Esophagus (tissue), 2 donors: ENCODE results near the gene ERCC3. TPM values are rescaled to one million over a fixed set of nuclear protein-coding genes. Genes with fewer than 3 reads are reported as not detected.
A peak's percentile ranks its signal among the peaks of the same experiment; 100 is the strongest.
"Not testable (repeated sequence)": the region's sequence is repeated elsewhere in the genome, so short reads cannot be mapped to it uniquely, and the experiment has no call there.

Experiments used
- H3K27ac ChIP-seq, 2 donors: one replicate each; pipeline ENCODE4 v1.5.1; 2013; ENCODE audit warnings: low read depth in 2 of 2, mild to moderate bottlenecking in 2 of 2, inconsistent platforms in 1 of 2, low read length in 1 of 2, moderate library complexity in 1 of 2
- H3K27me3 ChIP-seq, 2 donors: one replicate each; pipeline ENCODE4 v1.6.1; 2013; ENCODE audit warnings: low read length in 2 of 2, control low read depth in 1 of 2, mild to moderate bottlenecking in 1 of 2; ENCODE audit not compliant: insufficient read depth in 2 of 2, control insufficient read depth in 1 of 2
- H3K36me3 ChIP-seq, 2 donors: one replicate each; pipeline ENCODE4 v1.6.1; 2013; ENCODE audit warnings: low read length in 1 of 2; ENCODE audit not compliant: control insufficient read depth in 2 of 2, insufficient read depth in 2 of 2
- H3K4me1 ChIP-seq, 2 donors: one replicate each; pipeline ENCODE4 v1.6.1; 2013; ENCODE audit warnings: low read length in 1 of 2; ENCODE audit not compliant: control insufficient read depth in 2 of 2, insufficient read depth in 2 of 2
- H3K4me3 ChIP-seq, 2 donors: one replicate each; pipeline ENCODE4 v1.5.1; 2013; ENCODE audit warnings: low read length in 2 of 2, mild to moderate bottlenecking in 2 of 2, low read depth in 1 of 2, moderate library complexity in 1 of 2
- H3K9me3 ChIP-seq, 2 donors: one replicate each; pipeline ENCODE4 v1.6.1; 2013; ENCODE audit warnings: mild to moderate bottlenecking in 2 of 2, low read depth in 1 of 2, low read length in 1 of 2, moderate library complexity in 1 of 2; ENCODE audit not compliant: control insufficient read depth in 2 of 2, insufficient read depth in 1 of 2
- WGBS, 2 donors: extraction: QIAGEN DNeasy Blood & Tissue Kit; methylation state at CpG; one replicate each; pipeline ENCODE4 v1.1.7; 2013; 5-methylcytosine and 5-hydroxymethylcytosine counted together
- polyA plus RNA-seq, 2 donors: library from polyadenylated mRNA; stranded (reverse); fragments of 200-250 nt; gene quantifications; one replicate each; pipeline ENCODE4 v1.2.3, GENCODE V29; 2013
- donor health status: healthy with polysubstance abuse.
- donor health status: Bipolar disorder and iron deficiency.

Gene ERCC3
- polyA plus RNA-seq, 2 donors = 13.2 to 21.6 TPM

DNA sequence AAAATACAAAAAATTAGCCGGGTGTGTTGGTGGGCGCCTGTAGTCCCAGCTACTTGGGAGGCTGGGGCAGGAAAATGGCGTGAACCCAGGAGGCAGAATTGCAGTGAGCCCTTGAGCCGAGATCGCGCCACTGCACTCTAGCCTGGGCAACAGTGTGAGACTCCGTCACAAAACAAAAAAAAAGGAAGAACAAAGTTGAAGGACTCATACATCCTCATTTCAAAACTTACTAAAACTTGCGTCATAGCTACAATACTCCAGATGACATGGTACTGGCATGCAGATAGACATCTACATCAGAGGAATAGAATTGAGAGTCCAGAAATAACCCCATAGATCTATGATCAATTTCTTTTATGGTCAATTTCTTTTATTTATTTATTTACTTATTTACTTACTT, 60.2 kb downstream of the ERCC3 start:
- H3K9me3 ChIP-seq = no peaks in the 10 kb centered on the region
- no peaks in the 10 kb centered on the region for H3K36me3 ChIP-seq
- H3K27ac ChIP-seq = no peak overlapping the region
- H3K4me1 ChIP-seq = no peaks in the 10 kb centered on the region
- H3K27me3 ChIP-seq = no peaks in the 10 kb centered on the region
- no peak overlapping the region for H3K4me3 ChIP-seq
- WGBS, 2 donors = 95% methylated on average over 8 of the region's 8 CpGs

DNA sequence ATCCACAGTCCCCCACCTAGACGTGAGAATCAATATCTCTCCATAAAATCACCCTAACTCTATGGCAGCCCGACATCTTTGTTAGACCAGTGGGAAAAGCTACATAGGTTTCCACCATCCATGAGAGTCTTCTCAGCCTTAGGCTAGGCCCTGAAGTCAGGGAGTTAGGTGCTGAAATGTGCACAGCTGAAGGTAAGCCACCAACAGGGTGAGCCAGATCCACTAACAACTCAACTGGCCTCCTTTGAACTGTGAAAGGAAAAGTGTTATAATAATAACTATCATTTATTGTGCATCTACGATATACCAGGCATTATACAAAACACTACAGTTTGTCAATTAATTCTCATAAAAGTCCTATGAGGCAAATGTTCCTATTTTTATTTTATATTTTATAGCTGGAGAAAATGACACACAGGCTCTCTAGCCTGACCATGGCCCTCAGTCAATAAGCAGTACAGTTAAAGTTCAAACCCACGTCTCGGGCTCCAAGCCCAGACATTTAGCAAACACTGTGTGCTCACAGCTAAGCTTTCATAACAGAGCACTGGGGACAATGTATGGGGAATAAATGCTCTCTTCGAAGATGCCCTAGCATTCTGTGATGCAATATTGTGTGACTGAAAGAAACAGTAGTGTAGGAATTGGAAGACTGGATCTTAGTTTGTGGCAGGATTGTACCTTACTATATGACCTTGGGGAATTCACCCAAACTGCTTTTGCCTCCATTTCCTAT, 62.6 kb downstream of the ERCC3 start:
- peaks cover 2 to 6% of the 10 kb centered on the region in 2 donors for H3K4me1 ChIP-seq
- H3K36me3 ChIP-seq = no peaks in the 10 kb centered on the region
- 75 to 82% methylated on average over 6 of the region's 6 CpGs for WGBS, 2 donors
- no peak overlapping the region for H3K27ac ChIP-seq
- H3K27me3 ChIP-seq = no peaks in the 10 kb centered on the region
- no peak overlapping the region for H3K4me3 ChIP-seq
- peaks cover 0 to 2% of the 10 kb centered on the region in 2 donors for H3K9me3 ChIP-seq

DNA sequence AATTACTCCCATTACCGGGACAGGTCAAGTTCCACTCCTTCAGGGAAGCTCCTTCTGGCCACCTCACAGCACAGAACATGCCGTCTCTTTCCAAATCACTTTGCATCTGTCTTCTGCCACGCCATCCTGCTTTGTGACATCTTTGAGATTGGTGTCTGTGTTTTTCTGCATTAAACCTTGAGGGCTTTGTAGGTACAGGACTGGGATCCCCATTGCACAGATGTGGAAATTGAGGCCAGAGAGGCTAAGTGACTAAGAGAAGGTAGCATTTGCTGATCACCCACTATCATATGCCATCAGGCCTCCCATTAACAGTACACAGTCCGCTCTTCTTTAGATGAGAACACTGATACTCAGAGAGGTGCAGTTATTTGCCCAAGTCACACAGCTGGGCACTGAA, 64.4 kb downstream of the ERCC3 start:
- H3K27me3 ChIP-seq = no peaks in the 10 kb centered on the region
- 97 to 98% methylated on average over 4 of the region's 4 CpGs for WGBS, 2 donors
- peaks cover 0 to 2% of the 10 kb centered on the region in 2 donors for H3K9me3 ChIP-seq
- H3K4me3 ChIP-seq = no peak overlapping the region
- no peak overlapping the region for H3K27ac ChIP-seq
- peaks cover 2 to 10% of the 10 kb centered on the region in 2 donors for H3K4me1 ChIP-seq
- no peaks in the 10 kb centered on the region for H3K36me3 ChIP-seq

DNA sequence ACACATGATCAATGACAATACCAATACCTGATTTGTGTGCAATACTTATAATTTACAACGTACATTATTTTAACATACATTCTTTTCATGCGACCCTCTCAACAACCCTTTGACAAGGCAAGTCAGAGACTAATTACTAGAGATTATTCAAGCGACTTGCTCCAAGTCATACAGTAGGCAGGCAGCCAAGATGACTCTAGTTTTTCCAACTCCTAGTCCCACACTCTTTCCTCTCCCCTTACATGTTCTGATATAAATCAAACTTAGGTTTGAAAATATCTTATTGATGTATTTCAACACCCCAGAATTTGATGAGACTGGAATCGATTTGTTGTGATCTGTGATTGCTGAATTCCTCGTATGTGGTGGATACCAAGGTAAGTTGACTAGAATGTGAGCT, 65.8 kb downstream of the ERCC3 start:
- Histone ChIP-seq H3K27ac (no peak overlapping the region), H3K36me3 (no peaks in the 10 kb centered on the region), H3K4me1 (peaks cover 2 to 10% of the 10 kb centered on the region in 2 donors), H3K4me3 (no peak overlapping the region), H3K9me3 (peaks cover 0 to 2% of the 10 kb centered on the region in 2 donors), H3K27me3 (no peaks in the 10 kb centered on the region)
- WGBS, 2 donors = 50 to 58% methylated on average over 5 of the region's 5 CpGs

- 94% methylated on average over 5 of the region's 5 CpGs for WGBS, 2 donors
- not testable (repeated sequence) for H3K4me1 ChIP-seq, H3K4me3 ChIP-seq, H3K36me3 ChIP-seq, H3K9me3 ChIP-seq, H3K27me3 ChIP-seq
- peak overlapping the region; percentile 48 to 57 for H3K27ac ChIP-seq
Measured at GRCh38 chr2:127227264-127227660, 66.7 kb downstream of the ERCC3 start.

GRCh38 chr2:127226520-127227263, 67.3 kb downstream of the ERCC3 start:
- no peaks in the 10 kb centered on the region for H3K36me3 ChIP-seq
- peak overlapping the region; percentile 48 to 57 for H3K27ac ChIP-seq
- H3K4me1 ChIP-seq = peaks cover 2 to 10% of the 10 kb centered on the region in 2 donors
- no peak overlapping the region for H3K4me3 ChIP-seq
- H3K27me3 ChIP-seq = no peaks in the 10 kb centered on the region
- peaks cover 0 to 2% of the 10 kb centered on the region in 2 donors for H3K9me3 ChIP-seq
- WGBS, 2 donors = 14 to 21% methylated on average over 10 of the region's 10 CpGs

- no peak overlapping the region for H3K4me3 ChIP-seq
- 58 to 62% methylated on average over 9 of the region's 9 CpGs for WGBS, 2 donors
- peaks cover 0 to 2% of the 10 kb centered on the region in 2 donors for H3K9me3 ChIP-seq
- no peak overlapping the region for H3K27ac ChIP-seq
- H3K36me3 ChIP-seq = no peaks in the 10 kb centered on the region
- H3K4me1 ChIP-seq = peaks cover 2 to 10% of the 10 kb centered on the region in 2 donors
- no peaks in the 10 kb centered on the region for H3K27me3 ChIP-seq
Measured at GRCh38 chr2:127226132-127226519, 67.8 kb downstream of the ERCC3 start.

DNA sequence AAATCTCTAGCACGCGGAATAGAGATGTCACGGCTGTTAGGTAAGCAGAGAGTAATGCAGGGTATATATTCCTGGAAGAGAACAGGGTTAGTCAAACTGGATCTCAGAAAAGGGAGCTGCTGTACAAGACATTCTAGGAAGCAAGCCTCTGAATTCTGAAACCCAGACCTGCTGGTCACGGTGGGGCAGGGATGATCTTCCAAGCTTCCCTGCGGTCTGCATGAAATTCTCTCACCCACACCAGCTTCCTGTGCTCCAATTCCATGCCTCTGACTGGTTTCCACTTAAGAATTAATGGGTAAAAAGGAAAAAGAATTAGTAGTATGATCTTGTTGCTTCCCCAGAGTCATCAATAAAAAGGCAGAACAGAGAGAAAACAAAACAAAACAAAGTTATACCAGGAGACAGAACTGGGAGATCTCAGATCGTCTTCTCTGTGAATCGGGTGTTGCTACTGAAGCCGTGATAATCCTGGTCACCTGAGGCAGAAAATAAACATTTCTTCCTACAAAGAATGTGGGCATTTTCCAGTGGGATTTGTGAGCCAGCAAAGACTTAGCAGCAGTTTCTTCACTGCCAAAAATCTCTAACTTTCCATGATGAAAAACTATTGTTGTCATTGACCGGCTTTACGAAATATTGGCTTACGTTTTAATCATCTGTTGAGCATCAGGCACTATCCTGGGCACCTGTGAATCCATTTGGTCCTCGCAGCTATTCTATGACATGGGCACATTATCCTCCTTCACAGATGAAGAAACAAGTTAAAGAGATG, 68.6 kb downstream of the ERCC3 start:
- no peak overlapping the region for H3K4me3 ChIP-seq
- H3K9me3 ChIP-seq = peaks cover 0 to 2% of the 10 kb centered on the region in 2 donors
- H3K27ac ChIP-seq = no peak overlapping the region
- H3K27me3 ChIP-seq = no peaks in the 10 kb centered on the region
- H3K4me1 ChIP-seq = peaks cover 2 to 10% of the 10 kb centered on the region in 2 donors
- 54 to 57% methylated on average over 12 of the region's 12 CpGs for WGBS, 2 donors
- no peaks in the 10 kb centered on the region for H3K36me3 ChIP-seq

GRCh38 chr2:127224135-127224534, 69.8 kb downstream of the ERCC3 start:
- not testable (repeated sequence) for H3K27me3 ChIP-seq

More at GRCh38 chr2:127224135-127224534, 69.8 kb downstream of the ERCC3 start:
- not testable (repeated sequence) for H3K27ac ChIP-seq, H3K9me3 ChIP-seq, H3K4me3 ChIP-seq, H3K36me3 ChIP-seq, H3K4me1 ChIP-seq
- 67 to 79% methylated on average over 5 of the region's 5 CpGs for WGBS, 2 donors
